Measurements from ENCODE around the gene TTLL1.

DNA sequence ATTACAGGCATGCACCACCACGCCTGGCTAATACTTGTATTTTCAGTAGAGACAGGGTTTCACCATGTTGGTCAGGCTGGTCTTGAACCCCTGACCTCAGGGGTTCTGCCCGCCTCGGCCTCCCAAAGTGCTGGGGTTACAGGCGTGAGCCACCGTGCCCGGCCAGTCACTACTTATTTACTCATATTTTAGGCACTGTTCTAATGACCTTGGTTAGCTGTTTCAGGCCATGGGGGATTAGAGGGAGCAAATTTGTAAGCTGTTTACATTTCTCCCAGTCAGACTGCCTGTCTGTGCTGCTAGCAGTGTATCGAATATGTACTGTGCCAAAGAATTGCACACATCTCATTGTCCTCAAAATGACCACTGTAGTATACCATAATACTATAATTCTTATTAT lies 41.6 kb downstream of the TTLL1 start:
- TF ChIP-seq, protein P1, sequence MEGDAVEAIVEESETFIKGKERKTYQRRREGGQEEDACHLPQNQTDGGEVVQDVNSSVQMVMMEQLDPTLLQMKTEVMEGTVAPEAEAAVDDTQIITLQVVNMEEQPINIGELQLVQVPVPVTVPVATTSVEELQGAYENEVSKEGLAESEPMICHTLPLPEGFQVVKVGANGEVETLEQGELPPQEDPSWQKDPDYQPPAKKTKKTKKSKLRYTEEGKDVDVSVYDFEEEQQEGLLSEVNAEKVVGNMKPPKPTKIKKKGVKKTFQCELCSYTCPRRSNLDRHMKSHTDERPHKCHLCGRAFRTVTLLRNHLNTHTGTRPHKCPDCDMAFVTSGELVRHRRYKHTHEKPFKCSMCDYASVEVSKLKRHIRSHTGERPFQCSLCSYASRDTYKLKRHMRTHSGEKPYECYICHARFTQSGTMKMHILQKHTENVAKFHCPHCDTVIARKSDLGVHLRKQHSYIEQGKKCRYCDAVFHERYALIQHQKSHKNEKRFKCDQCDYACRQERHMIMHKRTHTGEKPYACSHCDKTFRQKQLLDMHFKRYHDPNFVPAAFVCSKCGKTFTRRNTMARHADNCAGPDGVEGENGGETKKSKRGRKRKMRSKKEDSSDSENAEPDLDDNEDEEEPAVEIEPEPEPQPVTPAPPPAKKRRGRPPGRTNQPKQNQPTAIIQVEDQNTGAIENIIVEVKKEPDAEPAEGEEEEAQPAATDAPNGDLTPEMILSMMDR (conservative IDR thresholded peaks at IDR 0.05 in 1 of 2, IDR thresholded peaks at IDR 0.05 in 1 of 2; ENCODE audit: extremely low read depth in 1 of 2, insufficient read depth in 1 of 2, low read depth in 1 of 2, low read length in 2 of 2), result no peak
- TF ChIP-seq EZH2 (IDR thresholded peaks at IDR 0.05; ENCODE audit: borderline replicate concordance, low read length), result no peak
